Measurements from ENCODE around the gene SOCS7.
"Not testable (repeated sequence)": the region's sequence is repeated elsewhere in the genome, so short reads cannot be mapped to it uniquely, and the experiment has no call there.

Gene SOCS7

DNA sequence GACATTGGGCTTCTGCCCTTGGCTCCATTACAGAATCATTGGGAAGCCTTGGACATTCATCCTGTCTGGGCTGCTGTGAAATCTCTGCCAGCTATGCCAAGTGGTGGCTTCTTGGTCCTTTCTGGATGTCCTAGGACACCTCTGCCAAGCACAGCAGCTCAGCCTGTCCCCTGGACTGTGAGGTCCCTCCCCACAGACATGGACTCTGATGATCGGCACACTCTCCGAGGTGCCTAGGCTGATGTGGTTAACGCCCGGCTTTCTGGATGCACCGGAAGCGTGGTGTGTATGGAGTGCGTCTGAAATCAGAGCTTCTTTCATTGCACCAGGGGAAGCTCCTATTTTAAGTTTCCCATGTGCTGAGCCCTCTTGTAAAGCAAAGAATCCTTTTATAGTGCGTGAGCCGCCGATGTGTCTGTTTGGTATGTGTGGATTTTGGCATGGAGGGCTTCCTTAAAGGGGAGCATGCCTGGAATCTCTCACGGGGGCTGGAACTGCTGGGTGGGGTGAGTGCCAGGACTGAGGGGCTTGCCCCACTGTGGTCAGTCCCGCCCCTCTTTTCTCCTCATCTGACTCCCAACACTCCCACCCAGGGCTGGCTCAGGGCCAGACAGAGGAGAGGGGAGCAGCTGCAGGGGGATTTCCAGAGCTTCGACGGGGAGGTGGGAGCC, 69.7 kb downstream of the SOCS7 start:
- DNase-seq (ENCODE audit: low read depth in 2 of 2), result no peak

DNA sequence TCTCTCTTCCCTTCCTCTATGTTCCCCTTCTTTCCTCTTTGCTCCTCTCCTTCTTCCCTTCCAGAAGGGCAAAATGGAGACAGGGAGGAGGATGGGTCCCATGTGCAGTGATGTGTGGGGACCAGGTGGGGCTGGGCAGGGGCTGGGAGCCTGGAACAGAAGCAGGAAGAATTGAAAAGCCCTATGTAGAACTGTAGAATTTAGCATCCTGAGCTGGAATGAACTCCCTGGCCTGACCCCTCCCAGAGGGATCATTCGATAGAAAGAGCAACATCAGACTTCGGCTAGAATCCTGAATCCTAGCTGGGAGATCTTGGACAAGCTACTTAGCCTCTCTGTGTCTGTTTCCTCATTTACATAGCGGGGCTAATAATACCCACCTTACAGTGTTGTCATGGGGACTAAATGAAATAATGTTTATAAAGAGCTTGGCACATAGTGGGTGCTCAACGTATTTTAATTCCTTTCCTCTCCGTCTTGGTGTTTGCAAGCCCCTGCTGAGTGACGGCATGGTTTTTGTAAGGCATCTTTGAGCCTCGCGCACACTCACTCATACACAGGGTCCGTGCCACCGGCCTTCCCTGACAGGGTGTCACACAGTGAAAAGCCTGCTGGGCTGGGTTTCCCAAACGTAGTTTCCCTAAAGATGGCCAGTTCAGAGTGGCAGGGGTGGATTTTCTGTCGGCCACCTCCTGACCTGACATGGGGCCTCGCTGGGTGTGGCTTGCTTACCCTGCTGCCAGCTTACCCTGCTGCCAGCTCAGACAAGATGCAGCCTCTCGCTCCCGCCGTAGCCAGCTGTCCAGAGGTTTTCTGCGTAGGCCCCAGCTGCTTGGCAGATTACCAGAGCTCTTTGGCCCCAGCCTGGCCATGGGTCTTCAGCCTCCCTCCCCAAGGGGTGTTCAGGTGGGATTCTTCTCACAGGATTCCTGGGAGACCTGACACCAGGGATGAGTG, 70.5 kb downstream of the SOCS7 start:
- DNase-seq (ENCODE audit: low read depth in 2 of 2), result no peak

DNA sequence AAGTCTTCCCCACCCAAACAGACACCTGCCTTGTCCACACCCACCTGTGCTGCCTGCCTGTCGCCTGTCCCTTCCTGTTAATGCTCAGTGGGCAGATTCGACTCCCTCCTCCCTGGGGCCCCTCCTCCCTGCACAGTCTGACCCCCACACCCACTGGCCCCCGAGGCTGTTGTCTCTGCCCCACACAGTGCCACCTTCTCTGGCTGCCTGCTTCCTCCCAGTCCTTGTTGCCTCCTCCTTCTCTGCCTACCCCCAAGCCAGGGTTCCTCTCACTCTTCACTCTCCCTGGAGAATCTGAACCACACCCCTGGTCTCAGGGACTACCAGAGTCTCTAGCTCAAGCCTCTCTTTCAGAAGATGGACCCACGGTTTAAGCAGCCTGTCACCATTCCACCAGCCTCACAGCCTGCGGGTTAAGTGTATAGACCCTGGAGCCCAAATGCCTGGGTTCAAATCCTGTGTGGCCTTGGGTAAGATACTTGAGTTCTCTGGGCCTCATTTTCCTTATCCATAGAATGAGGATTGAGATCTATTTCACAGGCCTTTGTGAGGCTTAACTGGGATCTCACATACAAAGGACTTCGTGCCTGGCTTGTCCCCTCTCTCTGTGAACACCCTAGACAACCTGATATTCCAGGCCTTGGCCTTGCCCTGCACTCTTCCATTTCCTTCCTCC, 72.8 kb downstream of the SOCS7 start:
- no peak for DNase-seq (ENCODE audit: low read depth in 2 of 2)

DNA sequence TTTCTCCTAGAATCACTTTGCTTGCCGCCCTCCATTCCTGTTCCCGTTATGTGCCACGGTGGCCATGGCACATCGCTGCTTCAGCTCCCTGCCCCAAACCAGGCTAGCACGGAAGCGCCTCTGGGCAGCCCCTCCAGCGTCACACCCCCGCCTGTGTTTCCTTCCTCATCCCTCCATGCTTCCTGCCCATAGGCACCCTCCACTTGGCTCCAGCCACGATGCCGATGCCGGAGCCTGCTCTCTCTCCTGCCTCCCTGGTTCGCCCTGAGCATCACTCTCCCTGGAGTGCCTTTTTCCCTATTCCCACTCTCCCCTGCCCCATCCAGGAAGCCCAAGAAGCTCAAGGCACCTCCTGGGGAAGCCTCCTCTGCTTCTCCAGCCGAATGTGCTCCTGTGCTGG, 73.4 kb downstream of the SOCS7 start:
- no peak for DNase-seq (ENCODE audit: low read depth in 2 of 2)

DNA sequence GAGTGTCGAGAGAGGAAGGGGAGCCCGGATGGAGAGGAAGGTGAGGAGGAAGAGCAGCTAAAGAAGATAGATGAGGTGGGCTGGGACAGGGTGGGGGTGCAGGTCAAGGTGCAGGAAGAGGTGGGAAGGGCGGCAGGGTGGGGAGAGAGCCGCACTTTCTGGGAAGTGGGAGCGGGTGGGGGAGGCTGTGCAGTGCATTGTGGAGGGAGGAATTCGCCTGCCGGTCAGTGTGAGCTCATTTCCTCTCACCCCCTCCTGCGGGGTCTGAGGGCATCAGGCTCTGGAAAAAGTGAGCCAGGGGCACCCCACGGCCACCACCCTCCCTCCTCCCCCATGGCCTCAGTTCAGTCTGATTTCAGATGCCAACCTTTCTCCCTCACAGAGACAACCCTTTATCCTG, 74.1 kb downstream of the SOCS7 start:
- DNase-seq (ENCODE audit: low read depth in 2 of 2), result no peak

DNA sequence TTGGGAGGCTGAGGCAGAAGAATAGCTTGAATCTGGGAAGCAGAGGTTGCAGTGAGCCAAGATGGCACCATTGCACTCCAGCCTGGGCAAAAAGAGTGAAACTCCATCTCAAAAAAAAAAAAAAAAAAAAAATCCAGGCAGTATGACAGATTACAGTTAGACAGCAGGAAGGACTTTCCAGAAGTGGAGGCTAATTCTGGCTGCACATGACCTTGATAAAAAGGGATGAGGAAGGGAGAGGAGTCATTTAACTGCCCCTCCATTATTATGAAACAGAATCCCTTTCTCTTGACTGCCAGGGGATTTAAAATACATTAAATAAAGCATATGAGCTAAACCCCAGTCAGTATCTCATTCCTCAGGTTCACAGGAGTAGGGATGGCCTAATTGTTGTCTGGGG, 74.8 kb downstream of the SOCS7 start:
- no peak for DNase-seq (ENCODE audit: low read depth in 2 of 2)

DNA sequence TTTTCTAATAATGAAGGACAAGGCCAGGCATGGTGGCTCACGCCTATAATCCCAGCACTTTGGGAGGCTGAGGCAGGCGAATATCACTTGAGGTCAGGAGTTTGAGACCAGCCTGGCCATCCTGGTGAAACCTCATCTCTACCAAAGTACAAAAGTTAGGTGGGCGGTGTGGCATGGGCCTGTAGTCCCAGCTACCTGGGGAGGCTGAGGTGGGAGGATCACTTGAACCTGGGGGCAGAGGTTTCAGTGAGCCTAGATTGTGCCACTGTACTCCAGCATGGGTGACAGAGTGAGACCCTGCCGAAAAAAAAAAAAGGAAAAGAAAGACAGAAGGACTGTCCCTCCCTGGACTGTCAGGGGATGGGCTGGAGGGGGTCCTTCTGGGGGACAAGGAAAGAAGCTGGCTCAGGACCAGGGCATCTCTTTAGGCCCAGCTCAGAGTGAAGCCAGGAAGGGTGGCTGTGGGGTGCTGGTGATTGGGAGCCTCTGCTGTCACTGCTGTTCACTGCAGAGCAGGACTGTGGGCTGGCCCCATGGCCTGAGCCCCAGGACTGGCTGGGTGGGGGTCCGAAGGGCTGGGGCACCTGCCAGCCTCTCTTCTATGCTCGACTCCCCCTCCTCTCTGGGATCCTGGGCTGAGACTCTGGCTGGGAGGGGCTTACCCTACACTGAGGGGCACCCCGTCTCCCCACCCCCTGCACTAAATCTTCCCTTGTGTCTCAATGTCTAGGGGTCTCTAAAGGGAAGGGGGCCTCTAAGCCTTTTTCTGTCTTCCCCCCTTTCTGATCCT, 75.7 kb downstream of the SOCS7 start:
- no peak for DNase-seq (ENCODE audit: low read depth in 2 of 2)

DNA sequence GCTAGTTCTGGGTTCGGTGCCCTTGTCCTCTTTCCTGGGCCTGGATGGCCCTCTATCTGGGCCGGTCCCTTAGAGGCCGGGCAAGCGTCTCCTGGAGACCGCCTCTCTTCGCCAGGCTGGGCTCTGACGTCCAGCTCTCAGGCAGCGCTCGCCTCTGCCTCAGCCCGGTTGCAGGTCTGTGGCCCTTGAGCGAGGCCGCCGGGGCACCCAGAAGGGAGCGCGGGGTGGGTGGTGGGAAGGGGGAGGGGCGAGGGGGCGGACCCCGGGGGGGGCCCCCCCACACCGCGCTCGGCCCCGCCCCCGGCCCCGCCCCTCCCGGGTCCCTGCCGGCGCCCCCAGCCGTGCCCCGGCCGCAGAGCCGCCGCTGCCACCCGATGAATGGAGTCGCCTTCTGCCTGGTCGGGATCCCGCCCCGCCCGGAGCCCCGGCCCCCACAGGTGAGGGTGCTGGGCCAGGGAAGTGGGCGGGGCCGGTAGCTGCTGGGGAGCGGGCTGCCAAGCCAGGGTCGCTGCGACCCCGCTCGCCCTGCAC, 76.5 kb downstream of the SOCS7 start, which contains the start of gene ARHGAP23:
Gene ARHGAP23 (plus strand): TSS at position 353 of the 531 bp plus-strand sequence. CDS start 22 bp downstream, at position 375.
- no peak for DNase-seq (ENCODE audit: low read depth in 2 of 2)

DNA sequence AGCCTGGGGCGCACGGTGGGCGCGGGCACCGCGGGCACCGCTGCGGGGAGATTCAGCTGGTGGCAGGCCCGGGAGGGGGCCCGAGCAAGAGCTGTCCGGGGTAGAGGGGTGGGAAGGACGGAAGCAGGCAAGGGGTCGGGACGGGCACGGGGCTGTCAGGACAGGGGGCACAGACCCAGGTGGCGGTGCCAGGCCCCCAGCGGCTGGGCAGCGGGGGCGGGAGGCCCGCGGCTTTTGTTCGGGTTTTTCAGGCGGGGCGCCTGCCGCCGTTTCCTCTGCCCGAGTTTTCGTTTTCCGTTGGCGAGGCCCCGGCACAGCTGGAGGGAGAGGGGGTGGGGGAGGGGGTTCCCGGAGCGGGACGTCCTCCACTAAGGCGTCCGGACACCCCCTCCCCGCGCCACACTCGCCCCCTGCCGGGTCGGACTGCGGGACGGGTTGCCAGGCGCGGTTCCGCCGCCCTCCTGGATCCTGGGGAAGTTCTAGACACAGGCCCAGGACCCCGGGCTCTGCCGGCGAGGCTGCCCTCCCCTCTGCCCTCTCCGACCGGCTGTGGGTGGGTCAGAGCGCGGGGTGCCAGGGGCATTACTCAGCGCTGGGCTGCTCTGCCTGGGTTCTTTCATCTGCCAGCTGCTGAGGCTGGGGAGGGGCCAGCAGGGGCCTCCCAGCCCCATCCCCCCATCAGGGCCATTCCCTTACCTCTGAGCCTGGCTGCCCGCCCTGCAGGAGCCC, 77.2 kb downstream of the SOCS7 start:
- no peak for DNase-seq (ENCODE audit: low read depth in 2 of 2)

DNA sequence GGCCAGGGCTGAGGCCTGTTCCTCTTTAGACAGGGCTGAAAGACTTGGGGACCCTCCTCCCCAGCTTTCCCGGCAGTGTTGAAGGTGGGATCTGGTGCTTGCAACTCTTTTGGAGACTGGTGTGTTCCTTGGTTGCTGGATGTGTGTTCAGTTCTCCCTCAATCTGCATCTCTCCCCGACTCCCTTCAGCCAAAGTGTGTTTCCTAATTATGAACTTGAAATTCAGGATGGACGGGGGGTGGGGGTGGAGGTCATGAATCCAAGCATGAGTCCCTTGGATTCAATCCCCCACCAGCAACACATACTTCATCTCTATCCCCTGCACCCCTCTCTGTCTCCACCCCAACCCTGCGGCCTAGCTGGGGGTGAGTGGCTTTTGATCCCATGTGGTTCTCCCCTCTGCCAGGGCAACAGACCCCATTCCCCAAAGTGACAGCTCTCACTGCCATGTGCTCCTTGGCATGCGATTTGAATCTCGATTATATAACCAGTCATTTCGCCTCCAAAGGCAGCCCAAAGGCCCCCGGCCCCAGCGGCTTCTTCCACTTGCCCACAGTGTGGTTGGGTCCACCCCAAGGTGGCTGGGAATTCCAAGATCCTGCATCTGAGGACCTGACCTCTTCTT, 77.9 kb downstream of the SOCS7 start:
- DNase-seq (ENCODE audit: low read depth in 2 of 2), result no peak

DNA sequence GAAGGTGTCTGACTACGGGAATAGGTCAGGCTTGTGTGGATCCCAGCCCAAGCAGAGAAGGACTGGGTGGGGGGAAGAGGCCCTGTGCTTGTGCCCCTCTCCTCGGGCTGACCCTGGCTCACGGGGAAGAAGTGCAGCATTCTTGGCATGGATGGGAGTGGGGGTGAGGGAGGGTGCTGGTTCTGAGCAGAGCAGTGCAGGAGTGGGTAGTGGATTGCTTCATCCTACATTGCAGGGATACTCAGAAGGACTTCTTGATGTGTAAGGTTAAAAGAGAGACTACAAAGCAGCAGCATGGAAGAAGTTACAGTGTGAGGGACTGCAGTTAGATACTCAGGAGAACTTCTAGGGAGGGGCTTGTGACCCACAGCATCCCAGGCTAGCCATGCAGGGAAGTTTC, 78.7 kb downstream of the SOCS7 start:
- DNase-seq (ENCODE audit: low read depth in 2 of 2), result no peak

DNA sequence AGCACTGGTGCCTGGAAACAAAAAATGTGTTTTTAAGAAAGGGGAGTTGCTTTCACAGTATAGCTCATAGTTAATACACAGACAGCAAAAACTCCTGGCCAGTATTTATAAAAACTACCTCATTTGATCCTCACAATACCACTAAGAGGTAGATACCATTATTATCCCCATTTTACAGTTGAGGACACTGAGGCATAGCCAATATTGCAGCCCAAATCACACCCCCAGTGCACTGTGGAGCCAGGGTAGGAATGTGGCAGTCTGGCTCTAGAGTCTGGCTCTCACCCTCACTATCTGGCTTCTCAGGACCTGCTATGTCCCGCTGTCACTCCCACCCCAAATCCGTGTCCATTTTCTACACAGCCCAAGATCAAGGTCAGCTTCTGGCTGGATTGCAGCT, 79.2 kb downstream of the SOCS7 start:
- DNase-seq (ENCODE audit: low read depth in 2 of 2), result no peak

DNA sequence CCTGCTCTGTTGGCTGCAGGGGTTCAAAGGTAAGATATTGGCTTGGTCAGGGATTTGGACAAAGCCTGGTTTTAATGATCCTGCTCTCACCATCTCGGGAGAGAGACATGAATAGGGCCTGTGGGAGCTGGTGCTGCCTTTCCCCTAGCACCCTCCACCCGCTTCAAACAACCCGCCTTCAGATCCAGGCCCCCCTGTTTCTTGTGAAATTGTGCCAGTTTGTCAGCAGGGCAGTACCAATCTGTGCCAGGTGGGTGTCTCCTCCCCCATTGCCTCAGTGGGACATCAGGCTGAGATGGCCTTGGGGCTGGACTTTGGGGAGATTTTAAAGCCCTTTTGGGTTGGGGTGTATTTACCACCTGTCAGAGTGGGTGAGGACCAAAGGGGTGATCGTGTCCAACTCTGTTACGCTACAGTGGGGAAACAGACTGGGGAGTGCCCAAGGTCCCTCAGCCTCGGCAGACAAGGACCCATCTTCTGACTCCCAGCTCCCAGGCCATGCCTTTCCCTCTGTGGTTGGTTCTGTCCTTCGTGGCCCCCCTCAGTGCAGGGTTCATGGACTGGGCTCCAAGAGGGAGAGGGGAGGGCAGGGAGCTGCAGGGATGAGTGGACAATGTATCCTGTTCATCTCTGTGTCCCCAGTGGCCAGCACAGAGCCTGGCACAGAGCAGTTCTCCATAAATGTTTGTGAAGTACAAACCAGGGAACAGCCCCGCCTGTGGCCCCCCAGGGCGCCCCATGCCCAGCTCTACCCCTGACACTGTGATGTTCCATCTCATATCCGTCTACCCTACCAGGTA, 79.9 kb downstream of the SOCS7 start:
- DNase-seq (ENCODE audit: low read depth in 2 of 2), result no peak

DNA sequence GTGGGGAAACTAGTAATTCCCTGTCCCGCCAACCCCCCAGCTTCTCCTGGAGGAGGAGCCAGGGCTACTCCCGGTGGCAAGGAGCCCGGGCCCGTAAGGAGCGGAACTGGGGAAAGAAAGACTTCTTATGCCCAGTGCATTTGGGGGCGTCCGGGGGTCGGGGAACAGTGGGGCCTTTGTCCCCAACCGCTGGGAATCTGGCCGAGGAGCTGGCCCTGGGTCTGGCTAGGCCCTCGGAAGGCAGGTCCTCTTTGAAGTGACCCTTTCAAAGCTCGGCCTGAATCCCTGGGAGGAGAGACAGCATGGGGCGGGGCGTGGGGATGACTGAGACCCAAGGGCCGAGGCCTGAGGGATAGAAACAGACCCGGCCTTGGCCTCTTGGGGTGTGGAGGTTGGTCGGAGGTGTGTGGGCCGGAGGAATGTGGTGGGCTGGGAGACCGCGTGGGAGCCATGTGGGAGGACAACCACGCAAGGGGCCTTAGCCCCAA, 82.6 kb downstream of the SOCS7 start:
- DNase-seq (ENCODE audit: low read depth in 2 of 2), result no peak

DNA sequence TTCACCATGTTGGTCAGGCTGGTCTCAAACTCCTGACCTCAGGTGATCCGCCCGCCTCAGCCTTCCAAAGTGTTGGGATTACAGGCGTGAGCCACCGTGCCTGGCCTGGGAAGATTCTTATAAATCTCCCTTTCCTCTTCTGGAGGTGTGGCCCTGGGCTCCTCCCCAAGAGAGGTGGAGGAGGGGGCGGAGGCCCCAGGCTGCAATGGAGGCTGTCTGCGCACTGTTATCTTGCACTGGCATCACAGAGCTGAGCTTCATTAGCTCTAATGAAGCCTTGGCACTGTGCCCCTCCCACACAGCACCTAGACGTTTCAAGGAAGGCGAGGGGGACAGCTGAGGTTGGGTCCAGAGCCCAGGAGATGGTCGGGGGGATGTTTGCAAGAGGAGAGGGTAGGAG, 84.2 kb downstream of the SOCS7 start:
- no peak for DNase-seq (ENCODE audit: low read depth in 2 of 2)

DNA sequence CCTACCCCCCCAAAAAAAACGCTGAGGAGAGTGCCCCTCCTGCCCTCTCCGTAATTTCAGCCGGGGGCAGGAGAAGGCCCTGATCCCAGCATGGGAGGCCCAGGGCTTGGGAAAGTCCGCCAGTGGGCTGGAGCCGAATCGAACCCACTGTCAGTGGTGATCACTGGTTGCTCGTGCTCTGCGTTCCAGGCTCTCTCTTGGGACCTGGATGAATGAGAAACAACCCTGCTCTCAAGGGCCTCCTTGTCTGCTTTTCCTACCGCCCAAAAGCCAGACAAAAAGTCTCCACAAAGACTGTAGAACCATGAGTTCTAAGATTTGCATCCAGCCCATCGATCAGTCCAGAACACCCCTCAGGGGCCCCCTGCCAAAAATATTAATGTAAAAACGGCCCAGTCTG, 84.7 kb downstream of the SOCS7 start:
- no peak for DNase-seq (ENCODE audit: low read depth in 2 of 2)

DNA sequence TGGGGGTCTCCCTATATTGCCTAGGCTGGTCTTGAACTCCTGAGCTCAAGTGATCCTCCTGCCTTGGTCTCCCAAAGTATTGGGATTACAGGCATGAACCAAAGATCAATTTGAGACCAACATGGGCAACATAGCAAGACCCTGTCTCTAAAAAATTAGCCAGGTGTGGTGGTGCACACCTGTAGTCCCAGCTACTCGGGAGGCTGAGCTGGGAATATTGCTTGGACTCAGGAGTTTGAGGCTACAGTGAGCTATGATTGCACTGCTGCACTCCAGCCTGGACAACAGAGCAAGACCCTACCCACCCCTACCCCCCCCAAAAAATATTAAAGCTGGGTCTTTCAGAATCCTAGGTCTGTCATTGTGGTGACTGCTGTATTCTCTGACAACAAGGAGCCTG, 85.7 kb downstream of the SOCS7 start:
- DNase-seq (ENCODE audit: low read depth in 2 of 2), result not testable (repeated sequence)

DNA sequence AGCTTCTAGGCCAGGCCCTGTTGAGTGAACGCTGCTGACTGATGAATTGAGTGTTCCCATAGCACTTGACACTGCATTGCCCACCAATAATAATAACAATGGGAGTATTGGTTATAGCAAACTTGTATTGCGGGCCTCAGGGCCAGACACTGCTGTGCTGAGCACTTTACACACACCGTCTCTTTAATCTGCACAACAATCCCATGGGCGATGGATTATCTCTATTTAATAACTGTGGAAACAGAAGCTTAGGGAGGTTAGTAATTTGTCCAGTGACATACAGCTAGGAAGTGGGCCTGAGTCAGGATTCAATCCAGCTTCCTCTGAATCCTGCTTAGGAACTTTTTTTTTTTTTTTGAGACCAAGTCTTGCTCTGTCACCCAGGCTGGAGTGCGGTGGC, 87.8 kb downstream of the SOCS7 start:
- no peak for DNase-seq (ENCODE audit: low read depth in 2 of 2)

All from stimulated activated CD8-positive, alpha-beta memory T cell treated with anti-CD3 and anti-CD28 coated beads, Interleukin-15, amount 100 ng/mL, for 48 hours (primary cell).